RWPE2 (cell line): ENCODE data around the gene SARNP.

ENCODE experiments used
- ATAC-seq: fragments of 200-7000 bp; cut with Tn5 transposase; 3 replicates; pipeline ENCODE4 v1.9.1; 2021; ENCODE audit warnings: low read depth
- DNase-seq: peaks from one replicate; pipeline ENCODE4 v3.0.0-alpha.2; 2020; ENCODE audit warnings: low spot score
- H3K27ac ChIP-seq: fragments of 450-650 bp; 2 replicates; pipeline ENCODE4 v1.5.1; 2017; ENCODE audit warnings: mild to moderate bottlenecking; ENCODE audit not compliant: poor library complexity, severe bottlenecking
- H3K27me3 ChIP-seq: fragments of 250-450 bp; sonication (Bioruptor Pico); 2 replicates; pipeline ENCODE4 v1.5.1; 2021; ENCODE audit warnings: mild to moderate bottlenecking, moderate library complexity; ENCODE audit not compliant: insufficient read depth, poor library complexity, severe bottlenecking
- H3K36me3 ChIP-seq: fragments of 250-450 bp; sonication (Bioruptor Pico); 2 replicates; pipeline ENCODE4 v1.5.1; 2020; ENCODE audit warnings: low read depth, mild to moderate bottlenecking, moderate library complexity
- H3K4me1 ChIP-seq: fragments of 250-450 bp; sonication (Bioruptor Pico); 2 replicates; pipeline ENCODE4 v1.5.1; 2021; ENCODE audit warnings: mild to moderate bottlenecking, moderate library complexity; ENCODE audit not compliant: insufficient read depth, poor library complexity, severe bottlenecking
- H3K4me3 ChIP-seq: fragments of 250-450 bp; sonication (Bioruptor Pico); 2 replicates; pipeline ENCODE4 v1.5.1; 2021; ENCODE audit warnings: mild to moderate bottlenecking, moderate library complexity; ENCODE audit not compliant: severe bottlenecking
- H3K9me3 ChIP-seq: fragments of 250-450 bp; sonication (Bioruptor Pico); 2 replicates; pipeline ENCODE4 v1.5.1; 2021; ENCODE audit warnings: mild to moderate bottlenecking, moderate library complexity; ENCODE audit not compliant: severe bottlenecking
- TF ChIP-seq, protein P1 (sequence below): fragments of 450-650 bp; IDR thresholded peaks from one replicate; pipeline ENCODE4 v1.5.1; 2017; ENCODE audit warnings: mild to moderate bottlenecking, moderate library complexity; ENCODE audit not compliant: poor library complexity, severe bottlenecking

SARNP gene

DNA sequence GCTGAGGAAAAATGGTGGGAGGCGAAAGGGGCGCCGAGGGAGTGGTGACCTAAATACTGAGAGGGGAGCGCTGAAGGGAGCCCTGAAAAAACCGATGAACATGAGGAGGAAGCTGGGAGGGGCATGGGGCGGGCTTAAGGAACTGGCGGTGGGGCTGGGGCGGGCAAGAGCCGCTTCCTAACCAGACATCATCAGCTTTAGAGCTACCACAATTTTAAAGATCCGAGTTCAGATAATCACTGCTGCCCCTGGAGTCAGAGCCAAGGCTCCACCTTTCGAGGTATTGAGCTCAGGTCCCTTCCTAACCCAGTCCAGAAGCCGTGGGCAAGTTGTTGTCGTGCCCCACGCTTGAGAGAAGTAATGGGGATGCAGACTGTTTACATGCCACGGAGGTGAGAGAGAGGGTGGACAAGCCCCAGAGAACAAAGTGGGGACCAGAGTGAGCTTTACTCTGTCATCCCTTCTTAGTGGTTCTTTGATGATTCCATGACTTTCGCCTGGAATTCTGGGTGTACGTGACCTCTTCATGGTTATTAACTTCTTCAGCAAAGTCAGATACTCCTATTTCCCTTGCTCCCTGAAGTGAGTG is 710 bp upstream of the SARNP start:
- Histone ChIP-seq H3K4me3 (peak overlapping the region; percentile 66), H3K36me3 (peaks cover 86% of the 10 kb centered on the region), H3K27ac (peak overlapping the region; percentile 74), H3K9me3 (no peaks in the 10 kb centered on the region), H3K27me3 (no peaks in the 10 kb centered on the region), H3K4me1 (peaks cover 17% of the 10 kb centered on the region)
- TF ChIP-seq, protein P1, sequence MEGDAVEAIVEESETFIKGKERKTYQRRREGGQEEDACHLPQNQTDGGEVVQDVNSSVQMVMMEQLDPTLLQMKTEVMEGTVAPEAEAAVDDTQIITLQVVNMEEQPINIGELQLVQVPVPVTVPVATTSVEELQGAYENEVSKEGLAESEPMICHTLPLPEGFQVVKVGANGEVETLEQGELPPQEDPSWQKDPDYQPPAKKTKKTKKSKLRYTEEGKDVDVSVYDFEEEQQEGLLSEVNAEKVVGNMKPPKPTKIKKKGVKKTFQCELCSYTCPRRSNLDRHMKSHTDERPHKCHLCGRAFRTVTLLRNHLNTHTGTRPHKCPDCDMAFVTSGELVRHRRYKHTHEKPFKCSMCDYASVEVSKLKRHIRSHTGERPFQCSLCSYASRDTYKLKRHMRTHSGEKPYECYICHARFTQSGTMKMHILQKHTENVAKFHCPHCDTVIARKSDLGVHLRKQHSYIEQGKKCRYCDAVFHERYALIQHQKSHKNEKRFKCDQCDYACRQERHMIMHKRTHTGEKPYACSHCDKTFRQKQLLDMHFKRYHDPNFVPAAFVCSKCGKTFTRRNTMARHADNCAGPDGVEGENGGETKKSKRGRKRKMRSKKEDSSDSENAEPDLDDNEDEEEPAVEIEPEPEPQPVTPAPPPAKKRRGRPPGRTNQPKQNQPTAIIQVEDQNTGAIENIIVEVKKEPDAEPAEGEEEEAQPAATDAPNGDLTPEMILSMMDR: no peak
- ATAC-seq (peak; percentile 28), DNase-seq (no peak)

DNA sequence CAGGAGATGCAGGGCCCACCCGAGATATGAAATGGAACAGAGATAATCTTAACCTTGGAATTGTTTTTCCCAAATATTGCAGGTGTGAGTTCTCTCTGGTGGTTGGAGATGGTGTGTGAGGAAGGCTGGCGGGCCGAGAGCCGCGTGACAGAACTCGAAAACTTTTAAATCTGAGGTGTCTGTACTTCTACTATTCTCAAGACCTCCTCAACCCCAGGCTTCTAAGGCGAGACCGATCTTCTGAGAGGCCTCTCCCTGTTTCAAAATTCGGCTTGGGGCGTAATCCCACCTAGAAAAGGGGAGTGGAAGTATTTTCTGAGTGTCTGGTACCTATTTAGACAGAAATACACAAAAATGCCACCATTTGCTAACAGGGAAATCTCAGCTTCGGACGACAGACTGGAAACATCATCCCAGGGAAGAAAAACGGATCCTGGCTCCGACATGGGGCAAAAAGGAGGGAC is 611 bp downstream of the SARNP start:
- Histone ChIP-seq H3K27me3 (no peaks in the 10 kb centered on the region), H3K27ac (peak overlapping the region; percentile 74), H3K36me3 (peaks cover 84% of the 10 kb centered on the region), H3K4me1 (peaks cover 17% of the 10 kb centered on the region), H3K9me3 (no peaks in the 10 kb centered on the region), H3K4me3 (peak overlapping the region; percentile 66)
- TF ChIP-seq, protein P1: no peak
- ATAC-seq (no peak), DNase-seq (no peak)

DNA sequence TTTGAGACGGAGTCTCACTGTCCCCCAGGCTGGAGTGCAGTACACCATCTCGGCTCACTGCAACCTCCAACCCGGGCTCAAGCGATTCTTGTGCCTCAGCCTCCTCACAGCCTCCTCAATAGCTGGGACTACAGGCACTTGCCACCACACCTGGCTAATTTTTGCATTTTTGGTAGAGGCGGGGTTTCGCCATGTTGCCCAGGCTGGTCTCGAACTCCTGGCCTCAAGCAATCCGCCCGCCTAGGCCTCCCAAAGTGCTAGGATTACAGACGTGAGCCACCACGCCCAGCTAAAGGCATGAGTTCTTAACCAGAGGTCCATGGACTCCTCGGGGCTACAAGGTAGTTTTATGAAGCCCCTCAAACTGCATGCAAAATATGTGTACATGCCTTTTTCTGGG is 2.1 kb downstream of the SARNP start:
- no peaks in the 10 kb centered on the region for H3K9me3 ChIP-seq
- H3K4me1 ChIP-seq: peaks cover 17% of the 10 kb centered on the region
- DNase-seq (no peak), ATAC-seq (no peak)
- peaks cover 76% of the 10 kb centered on the region for H3K36me3 ChIP-seq
- no peak overlapping the region for H3K27ac ChIP-seq
- TF ChIP-seq, protein P1: no peak
- H3K27me3 ChIP-seq: no peaks in the 10 kb centered on the region
- no peak overlapping the region for H3K4me3 ChIP-seq

DNA sequence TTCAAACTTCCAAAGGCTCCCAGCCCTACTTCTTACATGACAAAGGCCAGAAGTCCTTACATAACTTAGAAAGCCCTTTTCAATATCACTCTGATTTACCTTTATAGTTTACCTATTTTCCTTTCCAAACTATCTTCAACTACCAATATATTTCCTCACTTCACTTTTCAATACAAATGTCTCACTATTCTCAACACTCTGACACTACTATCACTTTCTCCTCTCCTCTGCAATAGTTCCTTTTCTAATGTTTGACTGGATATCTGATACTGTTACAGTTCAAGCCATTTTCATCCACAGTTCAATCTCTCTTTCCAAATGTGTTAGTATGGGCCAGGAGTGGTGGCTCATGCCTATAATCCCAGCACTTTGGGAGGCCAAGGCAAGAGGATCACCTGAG is 3.3 kb downstream of the SARNP start:
- TF ChIP-seq, protein P1: no peak
- Histone ChIP-seq H3K4me3 (no peak overlapping the region), H3K9me3 (no peaks in the 10 kb centered on the region), H3K36me3 (peaks cover 65% of the 10 kb centered on the region), H3K27me3 (no peaks in the 10 kb centered on the region), H3K4me1 (peaks cover 15% of the 10 kb centered on the region), H3K27ac (no peak overlapping the region)
- no peak for DNase-seq
- ATAC-seq: no peak

DNA sequence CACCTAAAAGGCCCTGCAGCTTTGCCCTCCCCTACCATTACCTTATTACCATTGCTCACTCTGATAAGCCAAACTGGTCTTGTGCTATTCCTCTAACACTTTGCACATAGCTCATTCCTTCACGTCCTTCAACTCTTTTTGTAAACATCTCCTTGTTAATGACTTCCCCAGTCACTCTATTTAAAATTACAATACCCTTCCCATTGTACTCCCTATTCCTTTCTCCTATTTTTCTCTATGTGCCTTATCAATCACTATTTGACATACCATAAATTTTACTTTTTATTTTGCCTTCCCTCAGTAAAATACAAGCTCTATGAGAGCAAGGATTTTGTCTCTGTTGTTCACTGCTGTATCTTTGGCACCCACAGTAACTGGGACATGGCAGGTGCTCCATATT is 5.4 kb downstream of the SARNP start:
- DNase-seq (no peak), ATAC-seq (no peak)
- Histone ChIP-seq H3K27me3 (no peaks in the 10 kb centered on the region), H3K4me3 (no peak overlapping the region), H3K36me3 (peaks cover 75% of the 10 kb centered on the region), H3K4me1 (peaks cover 9% of the 10 kb centered on the region), H3K27ac (no peak overlapping the region), H3K9me3 (no peaks in the 10 kb centered on the region)
- TF ChIP-seq, protein P1: no peak
